ENCODE results near the gene BABAM1. TPM values are rescaled to one million over a fixed set of nuclear protein-coding genes. Genes with fewer than 3 reads are reported as not detected.

The BABAM1 gene
- total and polyA plus RNA-seq, 2 experiments from 2014 or later = 82.7 to 90.3 TPM

DNA sequence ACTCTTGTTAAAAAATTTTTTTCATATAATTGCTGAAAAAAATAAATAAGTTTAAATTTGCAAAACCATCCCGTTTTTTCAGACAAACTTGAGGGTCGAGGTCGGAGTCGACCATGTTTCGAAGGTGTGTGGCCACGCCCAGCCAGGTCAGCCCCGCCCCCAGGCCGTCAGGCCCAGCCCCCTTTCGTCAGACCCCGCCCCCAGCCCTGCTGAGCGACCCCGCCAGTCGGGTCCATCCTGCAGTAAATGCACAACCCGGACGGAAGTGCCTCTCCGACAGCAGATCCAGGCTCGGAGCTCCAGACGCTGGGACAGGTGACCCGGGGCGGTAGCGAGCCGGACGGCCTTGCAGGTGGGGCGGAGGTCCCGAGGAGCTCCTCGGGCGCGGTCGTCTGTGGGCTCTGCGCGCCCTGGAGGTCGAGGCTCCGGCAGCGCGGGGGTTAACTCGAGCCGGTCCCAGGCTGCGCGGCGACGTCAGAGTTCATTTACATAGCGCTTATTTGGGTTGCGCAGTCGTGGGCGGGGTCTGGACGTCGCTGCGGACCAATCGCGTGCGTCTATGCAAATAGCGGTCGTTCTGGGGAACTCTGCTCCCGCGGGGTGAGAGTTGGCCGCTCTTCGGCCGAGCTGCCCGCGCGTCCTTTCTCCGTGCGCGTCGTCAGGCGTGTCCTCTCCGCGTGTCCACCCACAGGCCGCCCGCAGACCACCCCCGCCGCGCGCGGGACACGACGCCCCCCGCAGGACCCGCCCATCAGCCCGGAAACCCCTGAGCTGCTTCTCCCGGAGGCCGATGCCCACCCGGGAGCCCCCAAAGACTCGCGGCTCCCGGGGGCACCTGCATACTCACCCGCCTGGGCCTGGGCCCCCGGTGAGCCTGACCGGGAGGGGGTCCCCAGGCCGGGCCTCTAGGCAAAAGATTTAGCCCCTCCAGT, 41.0 kb upstream of the BABAM1 start, which contains the start of gene OCEL1:
Gene OCEL1, plus strand, starts transcription at position 225 of the 932 bp plus-strand sequence. Its CDS starts 22 bp downstream, at position 247.
- WGBS, 2 experiments (ENCODE audit: low coverage in 1 of 2, low lambda C conversion rate in 2 of 2, missing lambda C conversion rate in 2 of 2) = 1% methylated on average over 50 to 83 of the region's 90 CpGs
- no peaks in the 10 kb centered on the region for H4K20me1 ChIP-seq (ENCODE audit: insufficient read depth)

GRCh38 chr19:17227798-17228367, 39.4 kb upstream of the BABAM1 start:
- H3K9ac ChIP-seq = no peak overlapping the region
- WGBS, 2 experiments (ENCODE audit: low coverage in 1 of 2, low lambda C conversion rate in 2 of 2, missing lambda C conversion rate in 2 of 2) = 86 to 91% methylated on average over 13 of the region's 13 CpGs
- peaks cover 5% of the 10 kb centered on the region; the same call in 1 of the 2 replicates for H3K36me3 ChIP-seq (ENCODE audit: low read depth)
- no peak for TF ChIP-seq EZH2phosphoT487 (IDR thresholded peaks at IDR 0.05; ENCODE audit: insufficient read depth, low read depth)
- H3F3A ChIP-seq (ENCODE audit: insufficient read depth) = 0 out of 2 replicates have a peak, but pooled peaks cover 5% of the 10 kb centered on the region
- no peak overlapping the region for H3K27ac ChIP-seq
- peaks cover 20% of the 10 kb centered on the region; the same call in 1 of the 2 replicates for H3K79me2 ChIP-seq (ENCODE audit: insufficient read depth)
- DNase-seq = no peak
- no peaks in the 10 kb centered on the region for H3K9me3 ChIP-seq (ENCODE audit: low read depth)
- peaks cover 3% of the 10 kb centered on the region; the same call in 1 of the 2 replicates for H3K4me1 ChIP-seq (ENCODE audit: insufficient read depth)
- no peaks in the 10 kb centered on the region for H3K27me3 ChIP-seq (replicated peaks; ENCODE audit: insufficient read depth)
- in situ Hi-C loops (cut with MboI) = no loop called here
- no peak overlapping the region for H2AFZ ChIP-seq
- no peak overlapping the region for H3K4me3 ChIP-seq
- no peaks in the 10 kb centered on the region for H4K20me1 ChIP-seq (ENCODE audit: insufficient read depth)
- no peak overlapping the region for H3K4me2 ChIP-seq (ENCODE audit: unreplicated experiment)
- no peaks in the 10 kb centered on the region for H3K9me2 ChIP-seq (ENCODE audit: insufficient read depth)

More for the DNA sequence above, 41.0 kb upstream of the BABAM1 start, which contains the start of gene OCEL1:
- Histone ChIP-seq H3K4me2 (ENCODE audit: unreplicated experiment) (peak within 1 kb of the TSS; percentile 85), H3K9ac (peak within 1 kb of the TSS; percentile 91), H3K79me2 (ENCODE audit: insufficient read depth) (peaks cover 5% of the 10 kb centered on the region; the same call in 1 of the 2 replicates), H3K4me3 (peak within 1 kb of the TSS; percentile 81), H3K36me3 (ENCODE audit: low read depth) (peaks cover 4% of the 10 kb centered on the region; the same call in 1 of the 2 replicates), H2AFZ (peak within 1 kb of the TSS; percentile 97), H3F3A (ENCODE audit: insufficient read depth) (0 out of 2 replicates have a peak, but pooled peaks cover 5% of the 10 kb centered on the region), H3K9me3 (ENCODE audit: low read depth) (no peaks in the 10 kb centered on the region), H3K27ac (peak within 1 kb of the TSS; percentile 52), H3K27me3 (replicated peaks; ENCODE audit: insufficient read depth) (no peaks in the 10 kb centered on the region), H3K9me2 (ENCODE audit: insufficient read depth) (no peaks in the 10 kb centered on the region), H3K4me1 (ENCODE audit: insufficient read depth) (peaks cover 3% of the 10 kb centered on the region; the same call in 1 of the 2 replicates)
- in situ Hi-C loops (cut with MboI) = no loop called here
- DNase-seq = peak; percentile 100
- TF ChIP-seq EZH2phosphoT487 (IDR thresholded peaks at IDR 0.05; ENCODE audit: insufficient read depth, low read depth) (no peak), EZH2 (IDR thresholded peaks at IDR 0.05; ENCODE audit: insufficient read depth, poor library complexity, severe bottlenecking) (no peak)

GRCh38 chr19:17229890-17230289, 37.4 kb upstream of the BABAM1 start:
- TF ChIP-seq EZH2phosphoT487 (IDR thresholded peaks at IDR 0.05; ENCODE audit: insufficient read depth, low read depth) = no peak
- TF ChIP-seq EZH2 (IDR thresholded peaks at IDR 0.05; ENCODE audit: insufficient read depth, poor library complexity, severe bottlenecking) = no peak
- H3K4me1 ChIP-seq (ENCODE audit: insufficient read depth) = peaks cover 3% of the 10 kb centered on the region; the same call in 1 of the 2 replicates

DNA sequence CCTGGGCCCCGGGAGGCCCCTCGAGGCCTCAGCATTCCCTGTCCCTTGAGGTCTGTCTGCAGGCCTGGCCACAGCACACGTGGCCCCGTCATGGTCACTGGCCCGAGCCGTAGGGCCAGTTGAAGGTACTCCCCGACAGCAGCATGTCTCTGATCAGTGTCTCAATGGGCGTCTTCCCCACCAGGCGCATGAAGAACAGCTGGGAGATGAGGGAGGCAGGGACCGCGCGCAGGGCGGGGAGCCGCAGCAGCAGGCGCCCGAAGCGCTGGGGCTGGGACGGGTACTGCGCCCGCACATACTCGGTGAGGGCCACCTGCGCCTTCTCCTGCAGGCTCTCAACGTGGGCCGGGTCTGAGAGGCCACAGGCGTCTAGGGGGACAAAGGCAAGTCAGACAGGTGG, 35.0 kb upstream of the BABAM1 start:
- Histone ChIP-seq H4K20me1 (ENCODE audit: insufficient read depth) (no peaks in the 10 kb centered on the region), H2AFZ (no peak overlapping the region)

More at GRCh38 chr19:17229890-17230289, 37.4 kb upstream of the BABAM1 start:
- no peak overlapping the region for H2AFZ ChIP-seq
- no peaks in the 10 kb centered on the region for H3K9me2 ChIP-seq (ENCODE audit: insufficient read depth)
- no peaks in the 10 kb centered on the region for H4K20me1 ChIP-seq (ENCODE audit: insufficient read depth)
- H3K9me3 ChIP-seq (ENCODE audit: low read depth) = no peaks in the 10 kb centered on the region
- H3K36me3 ChIP-seq (ENCODE audit: low read depth) = peaks cover 5% of the 10 kb centered on the region; the same call in 1 of the 2 replicates
- peaks cover 40% of the 10 kb centered on the region for H3K79me2 ChIP-seq (ENCODE audit: insufficient read depth)
- in situ Hi-C loops (cut with MboI) = no loop called here
- H3K4me2 ChIP-seq (ENCODE audit: unreplicated experiment) = no peak overlapping the region
- no peak for DNase-seq
- H3K27ac ChIP-seq = no peak overlapping the region
- no peak overlapping the region for H3K4me3 ChIP-seq
- no peaks in the 10 kb centered on the region for H3F3A ChIP-seq (ENCODE audit: insufficient read depth)
- H3K27me3 ChIP-seq (replicated peaks; ENCODE audit: insufficient read depth) = no peaks in the 10 kb centered on the region
- no peak overlapping the region for H3K9ac ChIP-seq
- 82 to 90% methylated on average over 3 of the region's 3 CpGs for WGBS, 2 experiments (ENCODE audit: low coverage in 1 of 2, low lambda C conversion rate in 2 of 2, missing lambda C conversion rate in 2 of 2)

More for the DNA sequence above, 35.0 kb upstream of the BABAM1 start:
- no peak for TF ChIP-seq EZH2phosphoT487 (IDR thresholded peaks at IDR 0.05; ENCODE audit: insufficient read depth, low read depth)
- no peak for TF ChIP-seq EZH2 (IDR thresholded peaks at IDR 0.05; ENCODE audit: insufficient read depth, poor library complexity, severe bottlenecking)
- Histone ChIP-seq H3F3A (ENCODE audit: insufficient read depth) (no peaks in the 10 kb centered on the region), H3K4me3 (no peak overlapping the region), H3K4me1 (ENCODE audit: insufficient read depth) (peaks cover under 1% of the 10 kb centered on the region; the same call in 1 of the 2 replicates), H3K36me3 (ENCODE audit: low read depth) (peaks cover 5% of the 10 kb centered on the region; the same call in 1 of the 2 replicates), H3K79me2 (ENCODE audit: insufficient read depth) (peaks cover 50% of the 10 kb centered on the region), H3K9me3 (ENCODE audit: low read depth) (no peaks in the 10 kb centered on the region), H3K9ac (no peak overlapping the region), H3K27me3 (replicated peaks; ENCODE audit: insufficient read depth) (no peaks in the 10 kb centered on the region), H3K27ac (no peak overlapping the region), H3K4me2 (ENCODE audit: unreplicated experiment) (no peak overlapping the region), H3K9me2 (ENCODE audit: insufficient read depth) (no peaks in the 10 kb centered on the region)
- whole genome bisulfite sequencing, 2 experiments (ENCODE audit: low coverage in 1 of 2, low lambda C conversion rate in 2 of 2, missing lambda C conversion rate in 2 of 2) = 90 to 91% methylated on average over 24 to 25 of the region's 25 CpGs
- no peak for DNase-seq
- in situ Hi-C loops (cut with MboI) = no loop called here
